Activated gamma-delta T cell treated with Interleukin-2 at 50 U/mL for 16 hours (primary cell): ENCODE results near the gene TLCD3A.
"Not testable (repeated sequence)": the region's sequence is repeated elsewhere in the genome, so short reads cannot be mapped to it uniquely, and the experiment has no call there.

Experiments
- DNase-seq: peaks from one replicate; pipeline ENCODE4 v3.0.0-alpha.2; 2020

Gene TLCD3A

GRCh38 chr17:751269-752001 lies 19.0 kb downstream of the TLCD3A start:
- peak; percentile 50 for DNase-seq

DNA sequence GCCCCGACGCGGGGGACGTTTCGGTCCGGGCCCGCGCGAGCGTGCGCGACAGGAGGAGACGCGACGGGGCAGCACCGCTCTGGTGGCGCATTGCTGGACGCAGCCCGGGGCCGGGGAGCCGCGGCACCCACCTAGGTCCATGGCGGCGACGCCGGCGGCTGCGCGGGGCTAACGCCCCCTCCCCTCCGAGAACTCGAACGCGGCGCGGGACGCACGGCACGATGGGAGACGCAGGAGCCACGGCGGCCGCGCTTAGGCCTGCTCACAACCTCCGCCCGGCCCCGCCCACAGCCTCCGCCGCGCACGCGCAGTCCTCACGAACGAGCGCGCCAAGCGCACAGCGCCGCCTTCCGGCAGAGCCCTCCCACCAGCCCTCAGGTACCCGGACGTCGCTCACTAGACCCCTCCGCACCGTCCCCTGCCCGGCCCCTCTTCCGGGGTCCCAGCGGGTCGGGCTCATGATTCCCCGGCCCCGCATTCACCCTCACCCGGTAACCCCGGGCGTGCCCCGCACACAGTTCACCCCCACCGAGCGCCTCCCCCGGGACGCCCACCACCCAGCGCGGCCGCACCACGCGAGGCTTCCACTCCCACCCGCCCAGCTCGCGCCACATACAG lies 19.7 kb downstream of the TLCD3A start, which contains the start of gene GEMIN4:
TSS of gene GEMIN4 (minus strand) at position 263 of the 618 bp plus-strand sequence. CDS start at position 141, 122 bp downstream.
- DNase-seq = peak; percentile 98

DNA sequence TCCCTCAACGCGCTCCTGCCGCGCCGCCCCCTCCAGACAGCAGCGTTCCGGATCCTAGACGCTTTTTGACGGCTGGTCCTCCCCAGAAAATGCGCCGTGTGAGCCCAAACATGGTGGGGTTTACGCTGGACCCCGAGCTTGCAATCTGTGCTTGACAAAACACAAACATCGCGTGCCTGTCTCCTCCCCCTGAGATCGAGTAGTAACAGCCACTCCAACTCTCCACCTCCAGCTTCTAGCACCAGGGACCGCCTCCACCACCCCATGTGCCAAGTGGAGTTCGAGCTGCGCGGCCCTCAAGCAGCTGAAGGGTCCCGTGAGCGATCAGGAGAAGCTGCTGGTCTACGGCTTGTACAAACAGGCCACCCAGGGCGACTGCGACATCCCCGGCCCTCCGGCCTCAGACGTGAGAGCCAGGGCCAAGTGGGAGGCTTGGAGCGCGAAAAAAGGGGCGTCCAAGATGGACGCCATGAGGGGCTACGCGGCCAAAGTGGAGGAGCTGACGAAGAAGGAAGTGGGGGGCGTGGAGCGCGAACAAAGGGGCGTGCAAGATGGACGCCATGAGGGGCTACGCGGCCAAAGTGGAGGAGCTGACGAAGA lies 20.3 kb downstream of the TLCD3A start:
- peak; percentile 39 for DNase-seq

GRCh38 chr17:753418-753817 lies 21.0 kb downstream of the TLCD3A start:
- DNase-seq = no peak

DNA sequence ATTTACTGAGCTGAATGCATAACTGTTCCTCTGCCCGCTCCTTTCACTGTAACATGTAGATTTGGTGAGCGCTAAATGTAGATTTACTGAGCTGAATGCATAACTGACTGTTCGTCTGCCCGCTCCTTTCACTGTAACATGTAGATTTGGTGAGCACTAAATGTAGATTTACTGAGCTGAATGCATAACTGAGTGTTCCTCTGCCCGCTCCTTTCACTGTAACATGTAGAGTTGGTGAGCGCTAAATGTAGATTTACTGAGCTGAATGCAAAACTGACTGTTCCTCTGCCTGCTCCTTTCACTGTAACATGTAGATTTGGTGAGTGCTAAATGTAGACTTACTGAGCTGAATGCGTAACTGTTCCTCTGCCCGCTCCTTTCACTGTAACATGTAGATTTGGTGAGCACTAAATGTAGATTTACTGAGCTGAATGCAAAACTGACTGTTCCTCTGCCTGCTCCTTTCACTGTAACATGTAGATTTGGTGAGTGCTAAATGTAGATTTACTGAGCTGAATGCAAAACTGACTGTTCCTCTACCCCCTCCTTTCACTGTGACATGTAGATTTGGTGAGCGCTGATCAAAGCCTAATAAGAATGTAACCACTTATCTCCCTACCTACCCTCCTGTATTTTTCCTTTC lies 23.0 kb downstream of the TLCD3A start:
- not testable (repeated sequence) for DNase-seq

DNA sequence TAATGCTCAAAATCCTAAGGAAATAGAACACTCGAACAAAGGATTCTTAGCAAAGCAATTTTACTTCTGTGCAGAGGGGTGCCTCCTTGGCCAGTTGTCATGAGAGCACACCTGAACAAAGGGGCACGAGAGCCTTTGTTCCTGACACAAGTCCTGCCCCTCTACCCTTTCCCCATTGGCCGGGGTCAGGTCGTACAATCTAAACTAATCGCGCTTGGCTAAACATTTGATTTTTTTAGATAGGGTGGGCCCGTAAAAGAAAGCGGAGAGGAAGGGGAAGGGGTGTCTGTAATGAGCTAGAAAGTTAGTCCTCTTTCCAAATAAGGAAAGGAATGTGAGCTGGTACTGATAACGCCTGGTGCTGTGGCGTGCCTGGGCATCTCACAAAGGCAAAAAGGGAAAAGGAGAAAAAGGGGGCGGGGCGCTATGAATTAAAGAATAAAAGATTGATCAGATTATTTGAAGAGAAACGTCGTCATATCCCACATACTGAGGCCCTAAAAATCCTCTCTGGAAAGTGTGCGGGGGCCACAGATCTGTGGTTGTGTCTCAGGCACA lies 23.7 kb downstream of the TLCD3A start:
- DNase-seq = not testable (repeated sequence)

- no peak for DNase-seq
Observed at GRCh38 chr17:759964-760363, 27.6 kb downstream of the TLCD3A start.

- DNase-seq = no peak
Observed at GRCh38 chr17:760371-760770, 28.0 kb downstream of the TLCD3A start.

DNA sequence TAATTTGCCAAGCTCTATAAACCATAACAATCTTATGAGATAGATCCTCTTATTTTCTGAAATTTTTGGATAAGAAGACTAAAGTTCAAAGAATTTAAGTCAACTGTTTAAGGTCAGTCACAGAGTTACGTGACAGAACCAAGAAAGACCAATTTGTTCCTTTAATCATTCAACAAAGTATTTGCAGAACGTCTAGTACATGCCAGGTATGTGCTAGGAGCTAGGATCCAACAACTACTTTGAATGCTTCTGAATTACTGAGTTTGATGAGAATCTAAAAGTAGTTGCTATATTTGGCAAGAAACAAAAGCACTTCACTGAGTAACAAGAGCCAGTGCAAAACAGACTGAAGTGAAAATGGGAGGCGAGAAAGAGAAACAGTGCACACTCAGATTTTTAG lies 34.7 kb downstream of the TLCD3A start:
- no peak for DNase-seq

- no peak for DNase-seq
Observed at GRCh38 chr17:773016-773415, 40.6 kb downstream of the TLCD3A start.

GRCh38 chr17:773467-774312 lies 41.3 kb downstream of the TLCD3A start:
- no peak for DNase-seq

GRCh38 chr17:774313-774584 lies 41.9 kb downstream of the TLCD3A start:
- DNase-seq = no peak

DNA sequence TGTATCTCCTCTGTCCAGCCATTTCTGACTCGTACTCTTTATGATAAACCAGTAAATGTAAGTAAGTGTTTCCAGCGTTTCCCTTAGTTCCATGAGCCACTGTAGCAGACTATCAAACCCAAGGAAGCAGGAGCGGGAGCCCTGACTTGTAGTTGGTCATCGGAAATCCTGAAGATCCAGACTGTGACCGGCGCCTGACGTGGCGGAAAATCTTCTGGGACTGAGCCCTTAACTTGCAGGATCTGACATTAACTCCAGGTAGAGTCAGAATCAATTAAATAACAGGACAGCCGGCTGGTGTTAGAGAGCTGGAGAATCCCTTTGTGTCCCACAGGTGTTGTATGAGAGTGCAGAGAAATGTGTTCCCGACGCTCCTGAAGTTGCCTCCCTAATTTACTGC lies 45.7 kb downstream of the TLCD3A start:
- DNase-seq = no peak

- peak; percentile 93 for DNase-seq
Observed at GRCh38 chr17:781805-782731, 49.7 kb downstream of the TLCD3A start, which contains the start of the genes GLOD4 and MRM3. Gene GLOD4, minus strand, starts transcription at chr17:782280. Its CDS starts 25 bp downstream, at chr17:782255. Gene MRM3, plus strand, starts transcription at chr17:782353. Its CDS starts 26 bp downstream, at chr17:782379.

DNA sequence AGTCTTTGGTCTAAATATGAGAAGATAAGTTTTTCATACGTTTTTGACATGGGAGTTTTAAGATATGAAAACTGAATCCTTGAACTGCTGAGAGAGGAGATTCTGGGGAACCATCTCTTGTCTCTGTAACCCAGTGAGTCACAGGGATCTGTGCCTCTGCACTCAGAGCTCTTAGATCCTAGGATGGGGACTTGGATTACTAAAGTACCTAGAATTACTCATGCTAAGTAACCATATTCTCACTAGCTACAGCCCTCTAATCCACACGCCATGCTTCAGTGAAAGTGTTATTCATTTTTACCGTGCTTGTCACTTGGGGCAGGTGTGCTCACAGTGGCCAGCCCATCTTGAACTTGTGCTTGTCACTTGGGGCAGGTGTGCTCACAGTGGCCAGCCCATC lies 51.7 kb downstream of the TLCD3A start:
- DNase-seq = no peak

- not testable (repeated sequence) for DNase-seq
Observed at GRCh38 chr17:785901-786300, 53.5 kb downstream of the TLCD3A start.

DNA sequence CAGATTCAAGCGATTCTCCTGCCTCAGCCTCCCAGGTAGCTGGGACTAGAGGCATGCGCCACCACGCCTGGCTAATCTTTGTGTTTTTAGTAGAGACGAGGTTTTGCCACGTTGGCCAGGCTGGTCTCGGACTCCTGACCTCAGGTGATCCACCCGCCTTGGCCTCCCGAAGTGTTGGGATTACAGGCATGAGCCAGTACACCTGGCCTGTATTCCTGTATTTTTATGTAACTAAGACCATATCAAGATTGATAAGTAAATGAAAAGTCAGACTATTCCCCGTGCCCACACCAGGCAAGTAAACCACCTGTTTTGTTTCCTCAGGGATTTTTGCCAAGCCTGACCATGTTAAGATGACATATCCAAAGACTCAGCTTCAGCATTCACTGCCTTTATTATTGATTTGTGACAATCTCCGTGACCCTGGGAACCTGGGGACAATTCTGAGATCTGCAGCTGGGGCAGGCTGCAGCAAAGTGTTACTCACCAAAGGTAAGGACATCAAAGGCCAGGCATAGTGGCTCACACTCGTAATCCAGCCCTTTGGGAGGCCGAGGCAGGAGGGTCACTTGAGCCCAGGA lies 55.3 kb downstream of the TLCD3A start:
- DNase-seq = no peak

DNA sequence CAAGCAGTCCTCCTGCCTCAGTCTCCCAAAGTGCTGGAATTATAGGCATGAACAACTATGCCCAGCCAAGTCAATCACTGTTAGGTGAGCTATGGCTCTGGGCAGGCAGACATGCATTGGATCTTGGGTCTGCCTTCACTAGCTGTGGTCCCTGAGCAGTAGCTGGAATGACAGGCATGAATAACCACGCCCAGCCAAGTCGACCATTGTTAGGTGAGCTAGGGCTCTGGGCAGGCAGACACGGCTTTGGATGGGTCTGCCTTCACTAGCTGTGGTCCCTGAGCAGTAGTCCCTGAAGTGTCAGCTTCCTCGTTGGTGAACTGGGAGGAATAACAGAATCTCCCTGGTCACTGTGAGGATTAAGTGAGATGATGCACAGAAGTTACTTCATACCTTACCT lies 56.2 kb downstream of the TLCD3A start:
- no peak for DNase-seq

DNA sequence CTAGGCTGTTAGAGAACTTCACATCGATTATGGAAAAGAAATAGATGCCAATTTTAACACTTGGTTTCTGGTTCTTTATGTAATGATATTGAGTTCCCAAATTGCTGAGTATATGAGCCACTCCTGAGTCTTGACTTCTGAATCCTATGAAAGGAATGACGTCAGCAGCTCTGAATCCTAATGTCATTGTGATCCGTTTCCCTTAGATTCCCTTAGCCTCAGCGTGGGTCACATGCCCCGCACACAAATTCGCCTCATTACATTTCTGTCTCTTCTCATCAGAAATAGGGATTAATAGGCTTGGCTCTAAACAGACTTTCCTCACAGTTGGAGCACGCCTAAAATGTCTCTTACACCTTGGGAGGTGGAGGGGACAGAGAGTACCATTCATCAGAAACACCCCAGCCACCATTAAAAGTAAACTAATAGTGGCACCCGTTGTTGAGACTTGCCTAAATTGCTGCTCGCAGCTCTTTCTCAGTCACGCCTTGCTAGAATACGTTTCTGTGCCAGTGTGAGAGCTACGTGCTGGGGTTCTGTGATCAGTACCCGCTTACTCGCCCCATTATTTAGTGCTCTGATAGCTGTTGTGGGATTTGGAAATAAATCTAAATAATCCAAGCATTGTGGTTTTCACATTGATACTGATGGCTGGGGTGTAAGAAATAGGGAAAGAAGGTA lies 56.9 kb downstream of the TLCD3A start:
- DNase-seq = no peak
